Measurements from ENCODE around the gene RIMBP2. TPM values are rescaled to one million over a fixed set of nuclear protein-coding genes. Genes with fewer than 3 reads are reported as not detected.

Gene RIMBP2
- total and polyA plus RNA-seq, 9 of the 15 experiments (the other 6 are each of a cell fraction or from before 2014, with no cell fraction given) = not detected

GRCh38 chr12:130764475-130765185 lies 48.5 kb upstream of the RIMBP2 start (continued):
- TF ChIP-seq HMGXB4 (CRISPR knock-in tag; IDR thresholded peaks at IDR 0.05) (peak; percentile 51; the same call in 1 of the 2 replicates), SAFB (IDR thresholded peaks at IDR 0.05; ENCODE audit: borderline replicate concordance, low read depth, low read length) (no peak), PCBP1 (IDR thresholded peaks at IDR 0.05; ENCODE audit: low read depth, low read length, poor library complexity, severe bottlenecking) (no peak), TFAP4 (CRISPR knock-in tag; IDR thresholded peaks at IDR 0.05; ENCODE audit: borderline replicate concordance) (no peak), CAMTA2 (CRISPR knock-in tag; conservative IDR thresholded peaks at IDR 0.05) (no peak), FOXA3 (CRISPR knock-in tag; conservative IDR thresholded peaks at IDR 0.05 in 1 of 2, IDR thresholded peaks at IDR 0.05 in 1 of 2) (no peak; a peak in 2 of 4 replicates), OTX1 (CRISPR knock-in tag; IDR thresholded peaks at IDR 0.05) (no peak), HMBOX1 (IDR thresholded peaks at IDR 0.05) (no peak), BACH1 (tag; IDR thresholded peaks at IDR 0.05) (no peak), ZNF224 (CRISPR knock-in tag; IDR thresholded peaks at IDR 0.05) (no peak), BRF1 (IDR thresholded peaks at IDR 0.05; ENCODE audit: borderline replicate concordance, extremely low read depth, insufficient read length) (no peak), BRD9 (IDR thresholded peaks at IDR 0.05; ENCODE audit: low read depth, partially characterized antibody) (no peak), FOXA1 (IDR thresholded peaks at IDR 0.05; ENCODE audit: borderline replicate concordance) (no peak), RNF219 (CRISPR knock-in tag; IDR thresholded peaks at IDR 0.05) (no peak), FOXP4 (CRISPR knock-in tag; IDR thresholded peaks at IDR 0.05; ENCODE audit: borderline replicate concordance) (peak; percentile 82)

Measured in K562 (cell line).